ENCODE results near the gene COX7B2. TPM values are rescaled to one million over a fixed set of nuclear protein-coding genes. Genes with fewer than 3 reads are reported as not detected.
A peak's percentile ranks its signal among the peaks of the same experiment; 100 is the strongest.

The COX7B2 gene
- total and polyA plus RNA-seq, 12 donors, result not detected

GRCh38 chr4:46817806-46818205 lies 91.2 kb downstream of the COX7B2 start:
- Histone ChIP-seq H3K4me3 (no peak overlapping the region), H3K9me3 (no peaks in the 10 kb centered on the region), H3K4me1 (no peaks in the 10 kb centered on the region), H3K36me3 (no peaks in the 10 kb centered on the region), H3K27me3 (no peaks in the 10 kb centered on the region), H3K27ac (no peak overlapping the region)
- intact Hi-C loops (cut with DNase I), result no loop called here
- ATAC-seq, result no peak
- TF ChIP-seq CTCF (IDR thresholded peaks at IDR 0.05), result no peak
- WGBS, 2 donors, result 77 to 79% methylated on average over 1 of the region's 1 CpG
- DNase-seq, result no peak

GRCh38 chr4:46804781-46805413 lies 104.1 kb downstream of the COX7B2 start:
- H3K27me3 ChIP-seq, result no peaks in the 10 kb centered on the region
- no peak overlapping the region for H3K27ac ChIP-seq
- H3K36me3 ChIP-seq, result no peaks in the 10 kb centered on the region
- DNase-seq (peak in 1 of 2 donors; percentile 8), ATAC-seq (no peak)
- H3K4me3 ChIP-seq, result no peak overlapping the region
- intact Hi-C loops (cut with DNase I), result no loop called here
- H3K9me3 ChIP-seq, result peaks cover 0 to 14% (median 0%) of the 10 kb centered on the region in 11 donors
- TF ChIP-seq CTCF (IDR thresholded peaks at IDR 0.05), result no peak
- H3K4me1 ChIP-seq, result no peaks in the 10 kb centered on the region
- WGBS, 2 donors, result 90 to 91% methylated on average over 24 of the region's 24 CpGs

GRCh38 chr4:46793036-46793435 lies 116.0 kb downstream of the COX7B2 start:
- intact Hi-C loops (cut with DNase I), result no loop called here
- 46 to 59% methylated on average over 6 of the region's 6 CpGs for WGBS, 2 donors

GRCh38 chr4:46781434-46782092 lies 127.5 kb downstream of the COX7B2 start:
- H3K27ac ChIP-seq, result no peak overlapping the region
- no peak overlapping the region for H3K4me3 ChIP-seq
- DNase-seq (peak in 1 of 2 donors; percentile 10), ATAC-seq (no peak)
- WGBS, 2 donors, result 89 to 94% methylated on average over 25 of the region's 25 CpGs
- no peaks in the 10 kb centered on the region for H3K36me3 ChIP-seq
- no peaks in the 10 kb centered on the region for H3K27me3 ChIP-seq
- H3K4me1 ChIP-seq, result no peaks in the 10 kb centered on the region
- intact Hi-C loops (cut with DNase I), result no loop called here
- peaks cover 0 to 19% (median 0%) of the 10 kb centered on the region in 11 donors for H3K9me3 ChIP-seq
- TF ChIP-seq CTCF (IDR thresholded peaks at IDR 0.05), result no peak

More at GRCh38 chr4:46793036-46793435, 116.0 kb downstream of the COX7B2 start:
- Histone ChIP-seq H3K9me3 (peaks cover 0 to 6% (median 0%) of the 10 kb centered on the region in 11 donors), H3K27ac (no peak overlapping the region), H3K36me3 (no peaks in the 10 kb centered on the region), H3K4me3 (no peak overlapping the region), H3K4me1 (no peaks in the 10 kb centered on the region), H3K27me3 (no peaks in the 10 kb centered on the region)
- ATAC-seq (no peak), DNase-seq (no peak)
- no peak for TF ChIP-seq CTCF (IDR thresholded peaks at IDR 0.05)

Measured in heart right ventricle (tissue), 16 donors.